Pulmonary artery endothelial cell (primary cell): ENCODE data around the gene GPBP1. TPM values are rescaled to one million over a fixed set of nuclear protein-coding genes. Genes with fewer than 3 reads are reported as not detected.

Experiments used
- DNase-seq: peaks from one replicate; pipeline ENCODE4 v3.0.0-alpha.2; 2011; ENCODE audit warnings: low read depth, low spot score
- total RNA-seq: library from RNA; depleted of rRNA; stranded (reverse); fragments of >200 nt; gene quantifications from 2 replicates; pipeline ENCODE4 v1.2.3, GENCODE V29; 2014

Gene GPBP1
- total RNA-seq, 1 donor from 2014 or later: 52.9 TPM

DNA sequence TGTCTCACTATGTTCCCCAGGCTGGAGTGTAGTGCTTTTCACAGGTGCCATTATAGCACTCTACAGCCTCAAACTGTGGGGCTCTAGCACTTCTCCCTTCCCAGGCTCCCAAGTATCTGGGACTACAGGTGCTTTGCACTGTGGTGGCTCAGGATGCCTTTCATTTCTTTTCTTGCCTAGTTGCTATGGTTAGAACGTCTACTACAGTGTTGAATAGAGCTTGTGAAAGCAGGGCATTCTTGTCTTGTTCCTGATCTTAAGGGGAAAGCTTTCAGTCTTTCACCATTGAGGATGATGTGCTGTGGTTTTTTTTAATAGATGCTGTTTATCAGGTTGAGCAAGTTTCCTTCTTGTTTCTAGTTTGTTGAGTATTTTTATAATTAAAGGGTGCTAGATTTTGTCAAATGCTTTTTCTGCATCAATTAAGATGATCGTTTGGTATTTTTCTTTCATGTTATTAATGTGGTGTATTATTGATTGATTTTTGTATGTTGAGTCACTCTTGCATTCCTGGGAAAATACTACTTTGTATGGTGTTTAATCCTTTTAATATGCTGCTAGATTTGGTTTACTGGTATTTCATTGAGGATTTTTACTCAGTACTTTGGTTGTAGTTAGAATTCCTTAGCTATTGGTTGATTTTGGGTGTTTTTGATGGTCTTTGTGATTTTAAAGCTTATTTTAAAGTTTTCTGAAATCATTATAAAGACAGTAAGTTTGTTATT lies 35.6 kb downstream of the GPBP1 start:
- no peak for DNase-seq

DNA sequence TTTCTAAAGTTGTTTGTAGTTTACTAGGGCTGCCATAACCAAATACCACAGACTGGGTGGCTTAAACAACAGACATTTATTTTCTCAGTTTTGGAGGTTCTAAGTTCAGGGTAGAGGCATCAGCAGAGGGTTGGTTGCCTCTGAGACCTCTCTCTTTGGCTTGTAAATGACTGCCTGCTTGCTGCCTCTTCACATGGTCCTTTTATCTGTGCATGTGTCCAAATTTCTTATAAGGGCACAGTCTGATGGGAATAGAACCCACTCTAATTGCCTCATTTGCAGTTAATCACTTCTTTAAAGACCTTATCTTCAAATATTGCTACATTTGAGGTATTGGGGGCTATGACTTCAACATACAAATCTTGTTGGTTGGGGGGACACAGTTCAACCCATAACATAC lies 36.8 kb downstream of the GPBP1 start:
- no peak for DNase-seq

DNA sequence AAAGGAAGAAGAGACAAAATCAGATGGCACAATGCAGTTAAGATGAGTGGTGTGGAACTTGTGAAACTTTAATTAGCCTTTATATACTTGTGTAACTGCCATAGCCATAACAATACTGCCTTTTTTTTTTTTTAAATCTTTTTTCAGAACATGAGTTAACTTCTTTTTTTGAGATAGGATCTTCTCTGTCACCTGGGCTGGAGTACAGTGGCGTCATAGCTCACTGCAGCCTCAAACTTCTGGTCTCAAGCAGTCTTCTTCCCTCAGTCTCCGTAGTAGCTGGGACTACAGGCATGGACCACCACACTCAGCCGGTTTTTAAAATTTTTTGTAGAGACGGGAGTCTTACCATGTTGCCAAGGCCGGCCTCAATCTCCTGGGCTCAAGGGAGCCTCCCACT lies 37.2 kb downstream of the GPBP1 start:
- no peak for DNase-seq

GRCh38 chr5:57215629-57216195 lies 41.9 kb downstream of the GPBP1 start:
- DNase-seq: no peak

GRCh38 chr5:57216714-57217113 lies 42.9 kb downstream of the GPBP1 start:
- DNase-seq: no peak

GRCh38 chr5:57219386-57219785 lies 45.5 kb downstream of the GPBP1 start:
- no peak for DNase-seq

GRCh38 chr5:57221049-57221568 lies 47.2 kb downstream of the GPBP1 start:
- DNase-seq: peak; percentile 20

DNA sequence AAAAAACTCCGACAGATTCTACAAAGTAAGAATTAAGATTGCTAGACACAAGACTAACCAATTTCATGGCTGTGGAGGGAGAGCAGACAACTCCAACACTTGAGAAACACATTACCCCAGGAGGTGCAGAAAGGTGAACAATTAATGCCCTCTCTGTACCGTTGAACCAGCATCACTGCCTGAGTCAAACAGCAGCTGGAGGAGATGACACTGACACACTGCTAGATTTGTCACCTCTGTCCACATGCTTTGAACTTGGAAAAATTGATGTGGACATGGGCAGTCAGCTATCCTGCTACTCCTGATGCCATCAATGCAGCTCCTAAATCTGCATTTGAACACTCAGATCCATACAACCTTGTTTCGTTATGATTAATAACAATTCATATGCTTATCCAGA lies 51.7 kb downstream of the GPBP1 start:
- DNase-seq: no peak

- no peak for DNase-seq
Measured at GRCh38 chr5:57229313-57229712, 55.5 kb downstream of the GPBP1 start.

DNA sequence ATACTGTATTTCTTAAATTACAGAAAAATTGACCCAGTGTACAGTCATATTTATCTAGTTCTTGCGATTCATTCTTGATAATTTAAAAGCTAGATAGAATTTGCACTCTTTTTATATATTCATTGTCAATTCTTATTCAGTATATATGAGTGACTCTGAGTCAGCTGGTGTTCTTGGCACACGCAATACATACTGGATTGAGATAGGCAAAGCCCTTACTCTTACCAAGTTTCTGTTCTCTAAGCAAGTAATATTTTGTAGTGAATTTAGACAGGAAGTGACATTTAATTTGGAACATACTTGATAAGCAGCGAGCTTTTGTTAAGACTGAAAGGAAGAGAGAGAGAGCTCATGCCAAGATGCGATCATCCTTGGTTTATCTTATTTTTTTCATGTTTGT lies 57.7 kb downstream of the GPBP1 start:
- peak; percentile 49 for DNase-seq

DNA sequence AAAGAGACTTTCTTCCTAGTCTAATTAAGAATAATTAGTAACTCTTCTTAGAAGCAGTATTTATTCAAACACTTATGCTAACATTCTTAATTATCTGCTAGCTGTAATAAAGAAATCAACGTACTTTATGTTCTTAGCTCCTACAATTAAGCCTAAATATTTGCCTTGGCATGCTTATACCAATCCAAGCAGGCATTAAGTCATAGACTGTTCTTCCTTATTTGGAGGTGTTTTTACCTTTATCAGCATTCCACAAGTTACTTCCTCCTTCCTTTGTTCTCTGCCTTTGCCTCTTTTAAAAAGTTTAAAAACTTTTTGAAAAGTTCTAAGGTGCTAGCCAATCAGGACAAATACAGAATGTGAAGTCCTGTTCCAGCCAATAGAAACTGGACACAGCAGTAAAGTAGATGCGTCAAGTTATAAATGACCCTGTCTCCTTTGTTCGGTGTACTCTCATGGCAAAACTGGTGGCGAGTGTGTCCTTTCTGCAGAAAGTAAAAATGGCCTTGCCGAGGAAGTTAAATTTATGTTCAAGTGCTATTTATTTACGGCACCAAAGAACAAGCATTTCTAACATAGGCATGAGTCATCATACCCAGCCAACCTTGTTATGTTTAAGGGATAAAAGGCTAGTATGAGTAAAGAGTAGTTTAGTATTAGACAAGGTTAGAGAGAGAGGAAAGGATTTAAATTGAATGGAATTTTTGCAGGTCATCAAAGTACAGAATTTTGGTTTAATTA lies 58.6 kb downstream of the GPBP1 start:
- DNase-seq: no peak

DNA sequence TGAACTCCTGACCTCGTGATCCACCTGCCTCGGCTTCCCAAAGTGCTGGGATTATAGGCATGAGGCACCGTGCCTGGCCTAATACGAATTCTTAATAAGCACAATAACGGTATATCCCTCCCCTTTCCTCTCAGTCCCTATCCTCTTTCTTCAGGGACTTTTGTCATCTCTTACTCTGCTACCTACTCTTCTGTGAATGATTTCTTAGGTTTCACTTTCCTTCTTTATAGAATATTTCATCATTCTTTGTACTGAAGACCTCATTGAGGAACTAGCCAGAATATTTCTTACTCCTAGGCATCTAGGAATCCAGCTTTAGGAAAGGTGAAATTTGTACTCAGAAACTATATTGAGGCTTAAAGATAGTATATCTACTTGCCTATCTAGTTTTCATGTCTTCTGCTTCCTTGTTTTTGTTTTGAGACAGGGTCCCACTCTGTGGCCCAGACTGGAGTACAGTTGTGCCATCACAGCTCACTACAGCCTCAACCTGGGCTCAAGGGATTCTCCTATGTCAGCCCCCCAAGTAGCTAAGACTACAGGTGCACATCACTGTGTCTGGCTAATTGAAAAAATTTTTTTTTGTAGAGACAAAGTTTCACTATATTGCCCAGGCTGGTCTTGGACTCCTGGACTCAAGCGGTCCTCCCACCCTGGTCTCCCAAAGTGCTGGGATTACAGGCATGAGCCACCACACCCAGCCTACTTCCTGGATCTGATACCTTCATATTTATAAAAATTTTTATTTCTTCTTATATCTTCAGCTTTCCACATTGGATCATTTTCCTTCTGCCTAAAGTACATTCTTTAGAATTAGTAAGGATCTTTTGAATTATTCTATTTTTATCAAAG lies 69.7 kb downstream of the GPBP1 start:
- no peak for DNase-seq

- no peak for DNase-seq
Measured at GRCh38 chr5:57244331-57244730, 70.5 kb downstream of the GPBP1 start.

GRCh38 chr5:57246426-57246825 lies 72.6 kb downstream of the GPBP1 start:
- DNase-seq: no peak

DNA sequence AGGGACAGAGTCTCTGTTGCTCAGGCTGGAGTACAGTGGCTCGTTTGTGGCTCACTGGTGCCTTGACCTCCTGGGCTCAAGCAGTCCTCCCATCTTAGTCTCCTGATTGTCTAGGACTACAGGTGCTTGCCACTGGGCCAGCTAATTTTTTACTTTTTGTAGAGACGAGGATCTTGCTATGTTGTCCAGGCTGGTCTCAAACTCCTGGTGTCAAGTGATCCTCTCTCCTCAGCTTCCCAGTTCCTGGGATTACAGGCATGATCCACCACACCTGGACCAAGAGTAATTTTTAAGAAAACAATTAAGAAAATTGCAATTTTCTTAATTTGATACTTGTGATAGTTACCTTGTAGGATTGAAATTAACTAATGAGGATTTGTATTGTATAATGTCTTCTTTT lies 73.9 kb downstream of the GPBP1 start:
- DNase-seq: no peak

- DNase-seq: no peak
Measured at GRCh38 chr5:57249265-57249874, 75.5 kb downstream of the GPBP1 start.

- DNase-seq: no peak
Measured at GRCh38 chr5:57258052-57258451, 84.2 kb downstream of the GPBP1 start.

- no peak for DNase-seq
Measured at GRCh38 chr5:57258943-57259342, 85.1 kb downstream of the GPBP1 start.

- no peak for DNase-seq
Measured at GRCh38 chr5:57259704-57260103, 85.8 kb downstream of the GPBP1 start.

DNA sequence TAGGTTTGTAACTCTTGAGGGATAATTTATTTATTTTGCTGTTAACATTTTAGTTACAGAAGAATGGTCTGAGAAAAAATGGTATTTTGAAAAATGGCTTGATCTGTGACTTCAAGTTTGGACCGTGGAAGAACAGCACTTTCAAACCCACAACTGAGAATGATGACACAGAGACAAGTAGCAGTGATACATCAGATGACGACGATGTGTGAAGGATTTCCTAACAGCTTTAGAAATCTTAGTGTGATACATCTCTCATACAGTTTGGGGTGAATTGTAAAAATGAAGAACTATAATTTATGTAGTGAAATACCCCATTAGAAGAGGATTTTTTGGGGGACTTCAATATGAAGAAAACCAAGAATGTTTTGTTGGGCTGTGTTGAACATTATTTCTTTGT lies 88.7 kb downstream of the GPBP1 start:
- no peak for DNase-seq

- no peak for DNase-seq
Measured at GRCh38 chr5:57267805-57268204, 93.9 kb downstream of the GPBP1 start.
